Osteoblast (primary cell): ENCODE measurements around the gene STAMBPL1. TPM values are rescaled to one million over a fixed set of nuclear protein-coding genes. Genes with fewer than 3 reads are reported as not detected.

Experiments used
- DNase-seq: peaks from one replicate; pipeline ENCODE4 v3.0.0; 2011; ENCODE audit warnings: low spot score, mixed read lengths; ENCODE audit not compliant: insufficient read length; ENCODE audit errors: missing footprints
- H2AFZ ChIP-seq: 2 replicates; pipeline ENCODE4 v1.6.0; 2011; ENCODE audit warnings: mild to moderate bottlenecking, low read length
- H3K27ac ChIP-seq: 2 replicates; pipeline ENCODE4 v1.5.1; 2011; ENCODE audit warnings: mild to moderate bottlenecking, low read depth, low read length, moderate library complexity
- H3K27me3 ChIP-seq: 2 replicates; pipeline ENCODE4 v1.6.0; 2012; ENCODE audit warnings: mild to moderate bottlenecking, control low read depth, inconsistent platforms, low read length, moderate library complexity; ENCODE audit not compliant: insufficient read depth
- H3K36me3 ChIP-seq: 2 replicates; pipeline ENCODE4 v1.5.1; 2011; ENCODE audit warnings: mild to moderate bottlenecking, low read length, control low read depth, moderate library complexity; ENCODE audit not compliant: insufficient read depth
- H3K4me1 ChIP-seq: 2 replicates; pipeline ENCODE4 v1.5.1; 2011; ENCODE audit warnings: mild to moderate bottlenecking, low read length, control low read depth, moderate library complexity; ENCODE audit not compliant: insufficient read depth
- H3K4me2 ChIP-seq: 2 replicates; pipeline ENCODE4 v1.6.0; 2011; ENCODE audit warnings: mild to moderate bottlenecking, low read length; ENCODE audit not compliant: insufficient read depth
- H3K4me3 ChIP-seq: fragments of 200-600 bp; sonication (generic); 3 replicates; pipeline ENCODE4 v1.5.1; 2012; ENCODE audit warnings: mild to moderate bottlenecking, low read length, inconsistent platforms; ENCODE audit not compliant: insufficient read depth
- H3K79me2 ChIP-seq: 2 replicates; pipeline ENCODE4 v1.6.0; 2012; ENCODE audit warnings: mild to moderate bottlenecking, low read length, control low read depth, inconsistent platforms; ENCODE audit not compliant: insufficient read depth
- H3K9me3 ChIP-seq: 2 replicates; pipeline ENCODE4 v1.5.1; 2011; ENCODE audit warnings: low read depth, low read length, control low read depth
- H4K20me1 ChIP-seq: 2 replicates; pipeline ENCODE4 v1.6.0; 2012; ENCODE audit warnings: mild to moderate bottlenecking, low read length, control low read depth; ENCODE audit not compliant: insufficient read depth
- total RNA-seq: library from RNA; depleted of rRNA; stranded (reverse); fragments of >200 nt; gene quantifications from 2 replicates; pipeline ENCODE4 v1.2.3, GENCODE V29; 2012
- TF ChIP-seq, protein P1 (sequence below): IDR thresholded peaks from 2 replicates; pipeline ENCODE4 v1.5.1; 2011; ENCODE audit warnings: mild to moderate bottlenecking, low read depth, low read length, moderate library complexity; ENCODE audit errors: extremely low read depth

The STAMBPL1 gene
- total RNA-seq, 1 donor, result 11.6 TPM

DNA sequence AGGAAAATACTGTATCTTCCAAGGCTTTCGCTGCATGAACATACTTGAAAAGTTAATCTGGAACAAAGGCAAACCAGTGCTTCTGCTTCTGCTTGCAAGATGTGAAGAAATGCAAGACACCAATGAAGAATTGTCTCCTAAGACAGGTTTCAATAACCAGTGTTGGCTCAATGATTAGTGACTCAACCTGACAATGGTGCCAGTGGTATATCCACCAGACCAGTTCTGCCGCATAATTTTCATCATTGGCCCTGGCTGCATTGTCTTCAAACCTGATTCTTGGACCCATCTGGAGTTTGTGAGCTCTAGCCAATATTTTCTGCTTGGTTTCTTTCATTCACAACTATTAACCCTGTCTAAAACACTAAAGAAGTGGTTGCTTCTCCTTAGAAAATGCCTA is 13.6 kb upstream of the STAMBPL1 start:
- no peak overlapping the region for H2AFZ ChIP-seq
- no peak overlapping the region for H3K4me3 ChIP-seq
- H3K9me3 ChIP-seq, result no peaks in the 10 kb centered on the region
- no peak overlapping the region for H3K27ac ChIP-seq
- H3K4me2 ChIP-seq, result no peak overlapping the region
- no peaks in the 10 kb centered on the region for H4K20me1 ChIP-seq
- H3K79me2 ChIP-seq, result no peaks in the 10 kb centered on the region
- TF ChIP-seq, protein P1, sequence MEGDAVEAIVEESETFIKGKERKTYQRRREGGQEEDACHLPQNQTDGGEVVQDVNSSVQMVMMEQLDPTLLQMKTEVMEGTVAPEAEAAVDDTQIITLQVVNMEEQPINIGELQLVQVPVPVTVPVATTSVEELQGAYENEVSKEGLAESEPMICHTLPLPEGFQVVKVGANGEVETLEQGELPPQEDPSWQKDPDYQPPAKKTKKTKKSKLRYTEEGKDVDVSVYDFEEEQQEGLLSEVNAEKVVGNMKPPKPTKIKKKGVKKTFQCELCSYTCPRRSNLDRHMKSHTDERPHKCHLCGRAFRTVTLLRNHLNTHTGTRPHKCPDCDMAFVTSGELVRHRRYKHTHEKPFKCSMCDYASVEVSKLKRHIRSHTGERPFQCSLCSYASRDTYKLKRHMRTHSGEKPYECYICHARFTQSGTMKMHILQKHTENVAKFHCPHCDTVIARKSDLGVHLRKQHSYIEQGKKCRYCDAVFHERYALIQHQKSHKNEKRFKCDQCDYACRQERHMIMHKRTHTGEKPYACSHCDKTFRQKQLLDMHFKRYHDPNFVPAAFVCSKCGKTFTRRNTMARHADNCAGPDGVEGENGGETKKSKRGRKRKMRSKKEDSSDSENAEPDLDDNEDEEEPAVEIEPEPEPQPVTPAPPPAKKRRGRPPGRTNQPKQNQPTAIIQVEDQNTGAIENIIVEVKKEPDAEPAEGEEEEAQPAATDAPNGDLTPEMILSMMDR, result no peak
- no peak for DNase-seq
- no peaks in the 10 kb centered on the region for H3K36me3 ChIP-seq
- H3K4me1 ChIP-seq, result peaks cover 4% of the 10 kb centered on the region
- H3K27me3 ChIP-seq, result peaks cover 3% of the 10 kb centered on the region

DNA sequence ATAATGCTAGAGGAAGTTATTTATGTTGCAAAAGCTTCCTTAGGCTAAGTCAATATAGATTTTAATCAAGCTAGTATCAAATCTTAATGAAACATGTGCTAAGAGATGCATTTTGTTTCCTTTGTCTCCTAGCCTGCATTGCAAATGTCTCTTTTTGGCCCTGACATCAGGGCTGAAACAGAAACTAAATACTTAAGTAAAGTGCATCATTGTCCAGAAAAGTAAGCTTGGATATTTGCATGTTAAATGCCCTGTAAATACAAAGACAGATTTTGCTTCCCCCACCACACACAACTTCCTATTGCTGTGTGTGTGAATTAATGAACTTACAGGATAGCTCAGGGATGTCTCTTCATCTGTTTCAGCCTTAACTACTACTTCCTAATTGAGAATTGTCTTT is 10.0 kb upstream of the STAMBPL1 start:
- TF ChIP-seq, protein P1, result no peak
- Histone ChIP-seq H2AFZ (no peak overlapping the region), H3K9me3 (no peaks in the 10 kb centered on the region), H3K4me3 (no peak overlapping the region), H3K4me2 (no peak overlapping the region), H4K20me1 (no peaks in the 10 kb centered on the region), H3K27me3 (no peaks in the 10 kb centered on the region), H3K79me2 (no peaks in the 10 kb centered on the region), H3K4me1 (peaks cover 4% of the 10 kb centered on the region), H3K27ac (no peak overlapping the region), H3K36me3 (no peaks in the 10 kb centered on the region)
- no peak for DNase-seq

DNA sequence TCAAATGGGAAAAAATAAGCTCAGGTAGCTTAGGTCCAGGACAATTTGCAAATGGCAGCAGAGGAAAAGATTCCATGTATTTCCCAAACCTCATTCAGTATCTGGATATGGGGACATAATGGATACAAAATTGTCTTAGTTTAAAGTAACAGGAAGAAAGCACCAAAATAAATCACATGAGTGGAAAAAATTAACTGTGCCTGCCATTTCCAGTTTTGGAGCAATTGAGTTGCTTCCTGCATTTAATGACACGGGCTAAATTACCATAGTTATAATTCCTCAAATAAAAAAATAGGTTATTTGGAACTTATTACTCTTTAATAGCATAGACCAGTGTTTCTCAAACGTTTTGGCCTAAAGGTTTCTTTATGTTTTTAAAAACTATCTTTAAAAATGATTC is 6.3 kb upstream of the STAMBPL1 start:
- Histone ChIP-seq H3K79me2 (no peaks in the 10 kb centered on the region), H2AFZ (no peak overlapping the region), H3K4me2 (no peak overlapping the region), H3K27ac (no peak overlapping the region), H3K4me3 (no peak overlapping the region), H3K9me3 (no peaks in the 10 kb centered on the region), H3K4me1 (no peaks in the 10 kb centered on the region), H3K27me3 (no peaks in the 10 kb centered on the region), H3K36me3 (no peaks in the 10 kb centered on the region), H4K20me1 (no peaks in the 10 kb centered on the region)
- TF ChIP-seq, protein P1, result no peak
- no peak for DNase-seq

DNA sequence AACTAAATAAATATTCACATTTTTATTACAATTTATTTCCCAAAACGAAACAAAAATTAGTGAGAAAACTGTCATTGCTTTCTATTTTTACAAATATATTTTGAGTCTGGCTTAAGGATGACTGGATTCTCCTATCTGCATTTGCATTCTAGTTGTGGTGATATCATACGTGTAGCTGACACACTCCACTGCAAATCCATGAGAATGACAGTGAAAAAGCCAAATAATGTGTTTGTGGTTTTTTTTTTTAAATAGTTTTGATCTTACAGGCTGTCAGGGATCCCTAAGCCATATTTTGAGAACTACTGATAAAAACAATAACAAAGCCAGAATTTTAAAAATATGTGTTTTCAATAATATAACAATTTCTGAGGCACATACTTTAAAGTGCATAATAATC is 5.8 kb upstream of the STAMBPL1 start:
- Histone ChIP-seq H3K4me1 (peaks cover 2% of the 10 kb centered on the region), H3K9me3 (no peaks in the 10 kb centered on the region), H3K79me2 (no peaks in the 10 kb centered on the region), H3K36me3 (no peaks in the 10 kb centered on the region), H2AFZ (no peak overlapping the region), H3K4me2 (no peak overlapping the region), H4K20me1 (no peaks in the 10 kb centered on the region), H3K4me3 (no peak overlapping the region), H3K27ac (no peak overlapping the region), H3K27me3 (no peaks in the 10 kb centered on the region)
- no peak for DNase-seq
- TF ChIP-seq, protein P1, result no peak
